ENCODE measurements around the gene COX7A2.

Gene COX7A2

GRCh38 chr6:75268121-75268987 lies 24.8 kb upstream of the COX7A2 start:
- DNase-seq (ENCODE audit: low spot score) = peak; percentile 45

GRCh38 chr6:75267461-75267860 lies 23.9 kb upstream of the COX7A2 start:
- no peak for DNase-seq (ENCODE audit: low spot score)

GRCh38 chr6:75266716-75267291 lies 23.2 kb upstream of the COX7A2 start:
- DNase-seq (ENCODE audit: low spot score) = peak; percentile 81

GRCh38 chr6:75263401-75263750 lies 19.8 kb upstream of the COX7A2 start:
- DNase-seq (ENCODE audit: low spot score) = no peak

- no peak for DNase-seq (ENCODE audit: low spot score)
These were observed 19.3 kb upstream of the COX7A2 start for GRCh38 chr6:75262716-75263400.

GRCh38 chr6:75261299-75261698 lies 17.7 kb upstream of the COX7A2 start:
- DNase-seq (ENCODE audit: low spot score) = no peak

- no peak for DNase-seq (ENCODE audit: low spot score)
These were observed 13.9 kb upstream of the COX7A2 start for GRCh38 chr6:75257343-75258087.

- DNase-seq (ENCODE audit: low spot score) = no peak
These were observed 7.0 kb upstream of the COX7A2 start for GRCh38 chr6:75250552-75250951.

- no peak for DNase-seq (ENCODE audit: low spot score)
These were observed 6.2 kb upstream of the COX7A2 start for GRCh38 chr6:75249837-75250236.

- DNase-seq (ENCODE audit: low spot score) = no peak
These were observed 2.8 kb upstream of the COX7A2 start for GRCh38 chr6:75246386-75246785.

- DNase-seq (ENCODE audit: low spot score) = peak; percentile 15
These were observed 523 bp upstream of the COX7A2 start for GRCh38 chr6:75244063-75244584.

- DNase-seq (ENCODE audit: low spot score) = no peak
These were observed 7.0 kb downstream of the COX7A2 start for GRCh38 chr6:75236630-75237029.

- no peak for DNase-seq (ENCODE audit: low spot score)
These were observed 8.3 kb downstream of the COX7A2 start for GRCh38 chr6:75235271-75235670.

GRCh38 chr6:75234126-75234865 lies 9.3 kb downstream of the COX7A2 start:
- DNase-seq (ENCODE audit: low spot score) = no peak

- no peak for DNase-seq (ENCODE audit: low spot score)
These were observed 10.4 kb downstream of the COX7A2 start for GRCh38 chr6:75233092-75233615.

GRCh38 chr6:75230484-75231325 lies 12.9 kb downstream of the COX7A2 start:
- DNase-seq (ENCODE audit: low spot score) = peak; percentile 62

- DNase-seq (ENCODE audit: low spot score) = no peak
These were observed 19.2 kb downstream of the COX7A2 start for GRCh38 chr6:75224303-75224926.

GRCh38 chr6:75223428-75223827 lies 20.2 kb downstream of the COX7A2 start:
- DNase-seq (ENCODE audit: low spot score) = no peak

- no peak for DNase-seq (ENCODE audit: low spot score)
These were observed 21.3 kb downstream of the COX7A2 start for GRCh38 chr6:75222261-75222660.

GRCh38 chr6:75221116-75221515 lies 22.5 kb downstream of the COX7A2 start:
- DNase-seq (ENCODE audit: low spot score) = no peak
